Activated naive CD4-positive, alpha-beta T cell treated with anti-CD3 and anti-CD28 coated beads, Interleukin-2, amount 50 U/mL, for 24 hours (primary cell): ENCODE data around the gene CNTNAP2.

Experiments used
- H3K27ac Mint-ChIP-seq: one replicate; pipeline ENCODE4 v1.8.0; 2021; ENCODE audit warnings: mild to moderate bottlenecking, mixed read lengths
- H3K27me3 Mint-ChIP-seq: one replicate; pipeline ENCODE4 v1.8.0; 2021; ENCODE audit warnings: mixed read lengths
- H3K36me3 Mint-ChIP-seq: one replicate; pipeline ENCODE4 v1.8.0; 2021; ENCODE audit warnings: mixed read lengths
- H3K4me1 Mint-ChIP-seq: one replicate; pipeline ENCODE4 v1.8.0; 2021; ENCODE audit warnings: mixed read lengths
- H3K4me3 Mint-ChIP-seq: one replicate; pipeline ENCODE4 v1.8.0; 2021; ENCODE audit warnings: mild to moderate bottlenecking, mixed read lengths
- H3K9me3 Mint-ChIP-seq: one replicate; pipeline ENCODE4 v1.8.0; 2021; ENCODE audit warnings: mixed read lengths

The CNTNAP2 gene

GRCh38 chr7:148212731-148213130, 2096.1 kb downstream of the CNTNAP2 start:
- H3K36me3 Mint-ChIP-seq: no peaks in the 10 kb centered on the region
- H3K27ac Mint-ChIP-seq: no peak overlapping the region
- H3K4me1 Mint-ChIP-seq: no peaks in the 10 kb centered on the region
- H3K27me3 Mint-ChIP-seq: peaks cover 6% of the 10 kb centered on the region
- H3K9me3 Mint-ChIP-seq: peaks cover 6% of the 10 kb centered on the region
- H3K4me3 Mint-ChIP-seq: no peak overlapping the region

GRCh38 chr7:148214101-148214500, 2097.5 kb downstream of the CNTNAP2 start:
- no peaks in the 10 kb centered on the region for H3K36me3 Mint-ChIP-seq
- no peaks in the 10 kb centered on the region for H3K4me1 Mint-ChIP-seq
- H3K27me3 Mint-ChIP-seq: peaks cover 6% of the 10 kb centered on the region
- H3K27ac Mint-ChIP-seq: no peak overlapping the region
- no peak overlapping the region for H3K4me3 Mint-ChIP-seq
- peaks cover 6% of the 10 kb centered on the region for H3K9me3 Mint-ChIP-seq

GRCh38 chr7:148218603-148219002, 2102.0 kb downstream of the CNTNAP2 start:
- Mint-ChIP-seq H3K4me3 (no peak overlapping the region), H3K9me3 (peaks cover 6% of the 10 kb centered on the region), H3K27me3 (peaks cover 1% of the 10 kb centered on the region), H3K27ac (no peak overlapping the region), H3K36me3 (no peaks in the 10 kb centered on the region), H3K4me1 (no peaks in the 10 kb centered on the region)

GRCh38 chr7:148222721-148223120, 2106.1 kb downstream of the CNTNAP2 start:
- H3K36me3 Mint-ChIP-seq: no peaks in the 10 kb centered on the region
- peaks cover 4% of the 10 kb centered on the region for H3K27me3 Mint-ChIP-seq
- H3K9me3 Mint-ChIP-seq: peaks cover 7% of the 10 kb centered on the region
- no peak overlapping the region for H3K27ac Mint-ChIP-seq
- H3K4me1 Mint-ChIP-seq: no peaks in the 10 kb centered on the region
- H3K4me3 Mint-ChIP-seq: no peak overlapping the region

DNA sequence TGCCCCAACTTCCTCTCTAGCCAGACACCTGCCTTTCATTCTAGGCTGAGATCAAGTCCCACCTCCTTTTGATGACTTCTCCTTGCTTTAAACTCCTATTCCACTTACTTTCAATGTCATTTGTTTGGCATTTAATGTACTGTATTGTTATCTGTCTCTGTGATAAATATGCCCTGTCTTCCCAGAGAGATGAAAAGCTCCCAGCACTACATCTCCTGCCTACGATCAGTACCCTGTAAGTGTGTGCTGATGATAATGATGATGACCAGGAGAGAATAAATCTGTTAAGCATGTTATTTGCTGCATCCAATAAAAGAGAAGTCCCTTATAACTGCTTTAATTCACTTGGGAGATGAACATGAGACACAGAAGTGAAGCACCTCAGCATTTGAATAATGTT, 2106.6 kb downstream of the CNTNAP2 start:
- peaks cover 7% of the 10 kb centered on the region for H3K9me3 Mint-ChIP-seq
- no peaks in the 10 kb centered on the region for H3K36me3 Mint-ChIP-seq
- H3K4me1 Mint-ChIP-seq: no peaks in the 10 kb centered on the region
- no peak overlapping the region for H3K27ac Mint-ChIP-seq
- H3K27me3 Mint-ChIP-seq: peaks cover 4% of the 10 kb centered on the region
- no peak overlapping the region for H3K4me3 Mint-ChIP-seq

GRCh38 chr7:148223738-148224137, 2107.1 kb downstream of the CNTNAP2 start:
- no peaks in the 10 kb centered on the region for H3K4me1 Mint-ChIP-seq
- H3K27me3 Mint-ChIP-seq: peaks cover 4% of the 10 kb centered on the region
- peaks cover 7% of the 10 kb centered on the region for H3K9me3 Mint-ChIP-seq
- no peaks in the 10 kb centered on the region for H3K36me3 Mint-ChIP-seq
- no peak overlapping the region for H3K27ac Mint-ChIP-seq
- no peak overlapping the region for H3K4me3 Mint-ChIP-seq

DNA sequence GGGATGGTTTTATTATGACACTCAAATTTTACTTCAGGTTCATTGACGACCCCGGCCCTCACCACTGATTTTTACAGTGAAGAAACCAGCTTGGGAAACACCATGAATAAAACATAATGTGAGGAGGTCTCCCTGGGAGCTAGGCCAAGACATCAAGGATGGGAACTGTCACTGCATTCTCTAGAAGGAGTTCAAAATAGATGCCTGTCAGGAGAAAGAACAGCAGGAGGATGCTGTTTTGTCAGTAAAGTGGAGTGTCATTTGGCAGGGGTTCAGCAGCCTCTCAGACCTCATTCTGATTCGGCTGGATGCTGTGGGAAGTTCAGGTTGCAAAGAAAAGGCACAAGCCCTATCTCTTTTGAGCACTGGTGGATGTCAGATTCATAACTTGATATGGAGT, 2113.7 kb downstream of the CNTNAP2 start:
- Mint-ChIP-seq H3K9me3 (no peaks in the 10 kb centered on the region), H3K27me3 (peaks cover 4% of the 10 kb centered on the region), H3K27ac (no peak overlapping the region), H3K36me3 (no peaks in the 10 kb centered on the region), H3K4me3 (no peak overlapping the region), H3K4me1 (no peaks in the 10 kb centered on the region)

DNA sequence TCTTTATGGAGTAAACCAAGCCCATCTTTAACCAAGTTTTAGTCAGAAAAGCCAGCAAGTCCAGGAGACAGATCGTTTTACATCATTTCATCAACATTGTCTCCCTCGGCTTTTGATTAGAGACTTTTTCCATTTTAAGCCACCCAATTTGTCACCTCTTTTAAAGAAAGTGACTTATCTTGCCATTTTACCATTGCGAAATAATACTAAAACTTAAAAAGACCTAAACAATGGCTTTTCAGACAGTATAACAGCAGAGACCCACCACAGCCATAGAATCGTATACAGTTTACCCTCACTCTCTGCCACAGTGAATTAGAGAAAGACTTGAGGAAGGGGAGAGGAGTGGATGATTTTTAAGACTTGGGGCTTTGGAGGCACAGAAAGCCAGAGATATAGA, 2114.3 kb downstream of the CNTNAP2 start:
- H3K9me3 Mint-ChIP-seq: no peaks in the 10 kb centered on the region
- no peaks in the 10 kb centered on the region for H3K4me1 Mint-ChIP-seq
- H3K4me3 Mint-ChIP-seq: no peak overlapping the region
- peaks cover 4% of the 10 kb centered on the region for H3K27me3 Mint-ChIP-seq
- no peak overlapping the region for H3K27ac Mint-ChIP-seq
- no peaks in the 10 kb centered on the region for H3K36me3 Mint-ChIP-seq

- H3K9me3 Mint-ChIP-seq: no peaks in the 10 kb centered on the region
- H3K36me3 Mint-ChIP-seq: no peaks in the 10 kb centered on the region
- H3K4me3 Mint-ChIP-seq: no peak overlapping the region
- H3K27me3 Mint-ChIP-seq: peaks cover 6% of the 10 kb centered on the region
- H3K27ac Mint-ChIP-seq: no peak overlapping the region
- no peaks in the 10 kb centered on the region for H3K4me1 Mint-ChIP-seq
Measured at GRCh38 chr7:148232784-148233183, 2116.2 kb downstream of the CNTNAP2 start.

GRCh38 chr7:148234715-148235114, 2118.1 kb downstream of the CNTNAP2 start:
- no peaks in the 10 kb centered on the region for H3K4me1 Mint-ChIP-seq
- H3K9me3 Mint-ChIP-seq: no peaks in the 10 kb centered on the region
- H3K27ac Mint-ChIP-seq: no peak overlapping the region
- H3K4me3 Mint-ChIP-seq: no peak overlapping the region
- peaks cover 11% of the 10 kb centered on the region for H3K27me3 Mint-ChIP-seq
- H3K36me3 Mint-ChIP-seq: no peaks in the 10 kb centered on the region

DNA sequence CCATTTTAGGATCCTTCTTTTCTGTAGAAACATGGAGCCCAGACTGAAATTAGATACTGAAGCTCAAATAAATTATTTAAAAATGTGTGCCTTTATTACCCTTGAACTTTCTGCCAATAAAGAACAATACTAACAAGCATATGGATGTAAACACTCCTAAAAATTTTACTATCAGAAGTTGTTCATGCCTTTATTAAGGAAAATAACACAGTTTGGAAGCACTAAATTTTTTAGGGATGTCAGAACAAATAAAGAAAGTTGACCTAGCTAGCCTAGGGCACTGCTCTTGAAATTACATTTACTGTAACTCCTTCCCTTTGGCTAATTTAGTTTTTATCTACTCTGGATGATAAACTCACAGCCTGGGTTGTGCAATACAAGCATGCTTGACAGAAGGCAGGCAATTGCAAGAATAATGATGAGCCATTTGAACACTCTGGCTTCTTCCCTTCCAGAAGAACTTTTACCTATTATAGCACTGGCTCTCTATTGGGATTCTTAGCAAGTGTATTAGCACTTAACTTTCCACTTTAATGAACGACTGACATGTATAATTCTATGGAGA, 2122.2 kb downstream of the CNTNAP2 start:
- H3K9me3 Mint-ChIP-seq: no peaks in the 10 kb centered on the region
- H3K27ac Mint-ChIP-seq: no peak overlapping the region
- H3K4me1 Mint-ChIP-seq: peaks cover 8% of the 10 kb centered on the region
- peaks cover 32% of the 10 kb centered on the region for H3K27me3 Mint-ChIP-seq
- no peak overlapping the region for H3K4me3 Mint-ChIP-seq
- H3K36me3 Mint-ChIP-seq: no peaks in the 10 kb centered on the region

DNA sequence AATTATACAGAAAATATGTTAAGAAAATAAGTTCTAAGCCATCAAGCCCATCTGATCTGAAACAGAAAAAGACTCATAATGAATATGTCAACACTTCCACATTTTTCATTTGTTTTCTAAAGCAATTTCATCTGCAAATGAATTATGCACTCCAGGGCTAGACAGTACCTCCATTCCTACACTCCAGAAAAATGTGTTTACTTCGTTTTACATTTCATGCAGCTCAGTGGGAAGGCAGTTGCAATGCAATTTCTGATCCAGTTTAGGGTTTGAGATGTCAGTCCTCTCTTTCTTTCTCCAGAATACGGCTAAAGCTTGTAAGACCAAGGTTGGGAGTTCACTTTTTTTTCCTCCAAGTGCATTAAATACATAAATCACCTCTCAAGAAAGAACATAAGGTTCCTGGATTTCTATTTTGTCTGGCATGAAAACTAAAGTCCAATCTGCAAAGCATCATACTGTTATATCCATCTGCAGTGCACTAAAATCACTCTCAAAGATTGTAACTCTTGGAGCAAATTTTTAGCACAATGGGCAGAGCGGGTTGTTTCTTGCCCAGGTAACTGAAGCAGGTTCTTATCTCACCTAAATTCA, 2125.2 kb downstream of the CNTNAP2 start:
- Mint-ChIP-seq H3K27me3 (peaks cover 34% of the 10 kb centered on the region), H3K27ac (no peak overlapping the region), H3K36me3 (no peaks in the 10 kb centered on the region), H3K4me3 (no peak overlapping the region), H3K4me1 (peaks cover 8% of the 10 kb centered on the region), H3K9me3 (no peaks in the 10 kb centered on the region)

DNA sequence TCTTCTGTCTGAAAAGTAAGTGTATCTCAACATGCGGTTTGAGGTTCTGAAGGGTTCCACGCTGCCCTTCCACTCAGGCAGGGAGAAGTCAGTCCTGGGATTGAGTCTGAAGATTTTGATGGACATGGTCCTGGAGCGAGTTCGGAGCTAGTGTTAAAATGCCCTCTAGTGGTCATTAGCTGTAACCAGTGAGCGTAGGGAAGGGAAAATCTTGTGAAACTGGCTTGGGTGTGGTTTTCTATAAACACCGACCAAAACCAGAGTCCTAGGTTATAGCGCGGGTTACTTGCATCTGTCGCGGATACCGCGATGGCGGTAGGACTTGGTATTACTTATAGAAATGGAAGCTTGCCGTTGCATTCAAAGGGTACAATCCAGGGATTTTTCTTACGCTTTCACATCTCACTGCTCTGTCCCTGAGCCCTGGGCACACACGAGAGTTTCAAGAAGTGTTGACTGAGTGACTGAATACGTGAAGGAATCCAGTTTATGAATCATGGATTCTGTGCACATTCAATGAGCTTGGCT, 2125.8 kb downstream of the CNTNAP2 start:
- Mint-ChIP-seq H3K4me1 (peaks cover 8% of the 10 kb centered on the region), H3K36me3 (no peaks in the 10 kb centered on the region), H3K9me3 (no peaks in the 10 kb centered on the region), H3K27me3 (peaks cover 30% of the 10 kb centered on the region), H3K4me3 (no peak overlapping the region), H3K27ac (no peak overlapping the region)

DNA sequence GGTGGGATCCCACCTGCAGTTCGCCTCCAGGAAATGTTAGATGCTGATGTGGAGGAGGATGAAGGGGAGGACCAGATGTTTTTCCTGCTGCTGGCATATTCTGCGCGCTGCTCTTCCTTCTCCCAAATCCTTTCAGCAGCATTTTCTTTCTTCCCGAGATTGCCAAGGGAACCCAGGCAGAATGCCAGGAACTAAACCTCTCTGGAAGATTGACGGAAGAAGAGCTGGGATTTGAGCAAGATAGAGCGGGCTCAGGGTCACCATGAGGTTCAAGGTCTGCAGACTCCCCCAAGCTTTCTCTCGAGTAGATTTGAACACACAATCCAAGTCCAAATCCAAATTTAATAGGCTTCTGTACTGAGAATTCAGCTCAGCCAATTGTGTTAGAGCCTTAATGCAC, 2128.8 kb downstream of the CNTNAP2 start:
- Mint-ChIP-seq H3K36me3 (no peaks in the 10 kb centered on the region), H3K27me3 (peaks cover 31% of the 10 kb centered on the region), H3K27ac (no peak overlapping the region), H3K4me1 (peaks cover 8% of the 10 kb centered on the region), H3K4me3 (no peak overlapping the region), H3K9me3 (peaks cover under 1% of the 10 kb centered on the region)

DNA sequence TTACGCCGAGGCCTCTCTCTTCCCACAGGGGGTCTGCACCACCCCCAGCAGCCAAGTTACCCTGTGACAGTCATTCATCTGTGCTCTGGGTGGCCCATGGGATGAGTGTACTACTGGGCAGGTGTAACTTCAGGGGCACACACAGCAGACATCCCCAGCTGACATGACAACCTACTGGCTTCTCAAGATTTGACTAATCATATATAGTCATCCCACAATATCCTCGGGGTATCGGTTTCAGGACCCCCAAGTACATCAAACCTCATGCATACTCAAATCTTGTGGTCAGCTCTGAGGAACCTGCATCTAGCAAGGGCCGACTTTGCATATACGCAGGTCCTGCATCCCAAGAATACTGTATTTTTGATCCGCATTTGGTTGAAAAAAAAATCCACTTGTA, 2137.0 kb downstream of the CNTNAP2 start:
- Mint-ChIP-seq H3K27me3 (peaks cover 14% of the 10 kb centered on the region), H3K36me3 (peaks cover 2% of the 10 kb centered on the region), H3K27ac (no peak overlapping the region), H3K4me3 (no peak overlapping the region), H3K9me3 (peaks cover 15% of the 10 kb centered on the region), H3K4me1 (no peaks in the 10 kb centered on the region)

DNA sequence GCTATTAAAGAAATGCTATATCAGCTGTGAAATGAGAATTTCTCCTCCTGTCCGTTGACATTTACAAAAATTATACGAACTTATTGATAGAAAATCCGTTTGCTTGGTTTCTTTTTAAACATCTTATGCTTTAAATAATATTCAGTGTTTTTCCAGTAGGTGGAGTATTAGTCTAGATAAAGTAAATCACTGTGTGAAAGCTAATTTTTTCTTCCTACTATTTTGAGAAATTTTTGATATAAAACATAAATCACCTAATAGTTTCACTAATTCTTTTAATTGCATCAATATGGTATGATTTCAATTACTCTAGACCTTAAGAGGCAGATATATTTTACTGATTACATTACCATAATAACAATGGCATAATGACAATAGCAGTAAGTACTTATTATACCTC, 2138.7 kb downstream of the CNTNAP2 start:
- H3K9me3 Mint-ChIP-seq: peaks cover 15% of the 10 kb centered on the region
- no peaks in the 10 kb centered on the region for H3K4me1 Mint-ChIP-seq
- H3K27ac Mint-ChIP-seq: no peak overlapping the region
- H3K36me3 Mint-ChIP-seq: peaks cover 2% of the 10 kb centered on the region
- H3K27me3 Mint-ChIP-seq: peaks cover 6% of the 10 kb centered on the region
- no peak overlapping the region for H3K4me3 Mint-ChIP-seq

GRCh38 chr7:148256433-148256832, 2139.8 kb downstream of the CNTNAP2 start:
- no peak overlapping the region for H3K27ac Mint-ChIP-seq
- H3K4me3 Mint-ChIP-seq: no peak overlapping the region
- H3K4me1 Mint-ChIP-seq: no peaks in the 10 kb centered on the region
- peaks cover 3% of the 10 kb centered on the region for H3K27me3 Mint-ChIP-seq
- H3K36me3 Mint-ChIP-seq: peaks cover 2% of the 10 kb centered on the region
- H3K9me3 Mint-ChIP-seq: peaks cover 7% of the 10 kb centered on the region
